Stromal cell of bone marrow (primary cell): ENCODE results near the gene TMEM240.
"Not testable (repeated sequence)": the region's sequence is repeated elsewhere in the genome, so short reads cannot be mapped to it uniquely, and the experiment has no call there.

Experiments used
- DNase-seq: peaks from one replicate; pipeline ENCODE4 v3.0.0-alpha.2; 2012; ENCODE audit warnings: low read depth

TMEM240 gene

DNA sequence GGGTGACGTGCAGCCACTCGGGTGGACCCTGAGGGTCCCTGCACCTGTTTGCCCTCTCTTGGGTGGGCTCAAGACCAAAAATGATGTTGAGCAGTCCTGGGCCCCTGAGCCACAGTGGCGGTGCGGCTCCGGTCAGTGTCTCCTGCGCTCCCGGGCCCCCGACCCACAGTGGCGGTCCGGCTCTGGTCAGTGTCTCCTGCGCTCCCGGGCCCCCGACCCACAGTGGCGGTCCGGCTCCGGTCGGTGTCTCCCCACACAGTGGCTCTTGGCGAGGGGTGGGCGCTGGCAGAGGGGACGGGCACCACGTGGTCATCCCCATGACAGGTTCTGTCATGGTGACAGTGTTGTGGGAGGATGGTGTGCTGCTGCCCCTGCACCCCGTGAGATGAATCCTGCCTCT lies 46.1 kb downstream of the TMEM240 start:
- DNase-seq = not testable (repeated sequence)

DNA sequence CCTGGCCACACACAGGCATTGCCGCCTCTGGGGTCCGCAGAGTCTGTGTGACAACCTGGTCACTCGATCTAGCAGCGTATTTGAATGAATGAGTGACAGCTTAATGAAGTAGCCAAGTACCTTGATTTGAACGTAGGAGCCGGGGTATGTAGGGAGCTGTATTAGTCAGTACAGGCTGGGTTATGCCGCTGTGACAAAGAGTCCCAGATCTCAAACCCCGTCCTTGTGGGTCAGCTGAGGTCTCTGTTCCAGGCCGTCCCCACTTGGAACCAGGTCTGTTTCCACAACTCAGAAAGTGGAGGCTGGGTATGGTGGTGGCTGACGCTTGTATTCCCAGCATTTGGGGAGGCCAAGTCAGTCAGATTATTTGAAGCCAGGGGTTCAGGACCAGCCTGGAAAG lies 48.8 kb downstream of the TMEM240 start:
- no peak for DNase-seq

DNA sequence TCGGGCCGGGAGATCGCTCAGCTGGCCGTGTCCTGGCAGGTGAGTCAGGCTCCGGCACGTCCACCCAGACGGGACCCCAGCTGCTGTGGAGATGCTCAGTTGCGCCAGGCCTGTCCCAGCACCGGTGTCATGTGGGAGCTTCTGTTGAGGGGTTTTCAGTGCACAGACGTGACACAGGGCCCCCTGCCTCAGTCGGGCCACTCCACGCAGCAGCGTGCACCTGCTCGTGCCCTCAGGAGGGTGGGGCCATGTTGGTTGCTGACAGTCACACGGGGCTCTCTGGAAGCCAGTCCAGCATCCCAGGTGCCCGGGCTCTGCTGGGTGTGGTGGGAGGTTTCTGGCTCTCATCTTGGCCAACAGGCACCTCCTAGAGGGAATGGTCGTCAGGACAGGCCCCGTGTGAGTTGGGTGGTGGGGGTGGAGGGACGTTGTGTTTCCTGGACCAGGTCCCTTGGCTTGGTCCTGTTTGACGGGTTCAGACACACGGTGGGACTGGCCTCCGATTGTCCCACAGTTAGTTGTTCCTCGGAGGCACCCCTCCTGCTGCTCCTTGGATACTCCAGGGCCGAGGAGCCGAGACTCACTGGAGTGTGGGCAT lies 49.7 kb downstream of the TMEM240 start:
- DNase-seq = no peak

DNA sequence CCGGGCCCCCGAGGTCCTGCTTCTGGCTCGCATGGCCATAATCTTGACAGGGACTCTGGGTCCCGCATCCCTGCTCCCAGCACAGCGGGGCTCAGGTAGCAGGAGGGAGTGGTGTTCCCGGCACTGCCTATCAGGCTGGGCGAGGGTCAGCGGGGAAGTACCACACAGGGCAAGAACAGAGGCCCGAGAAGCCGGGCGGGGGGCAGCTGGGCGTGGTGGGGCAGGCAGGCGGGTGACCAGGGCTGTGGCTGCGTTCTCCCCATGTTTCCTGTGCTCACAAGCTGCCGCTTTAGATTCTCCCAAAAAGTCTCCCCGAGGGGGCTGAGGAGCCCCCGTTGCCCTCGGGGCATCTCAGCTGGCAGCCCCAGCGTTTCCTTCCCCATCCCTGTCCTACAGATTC lies 50.6 kb downstream of the TMEM240 start:
- no peak for DNase-seq

DNA sequence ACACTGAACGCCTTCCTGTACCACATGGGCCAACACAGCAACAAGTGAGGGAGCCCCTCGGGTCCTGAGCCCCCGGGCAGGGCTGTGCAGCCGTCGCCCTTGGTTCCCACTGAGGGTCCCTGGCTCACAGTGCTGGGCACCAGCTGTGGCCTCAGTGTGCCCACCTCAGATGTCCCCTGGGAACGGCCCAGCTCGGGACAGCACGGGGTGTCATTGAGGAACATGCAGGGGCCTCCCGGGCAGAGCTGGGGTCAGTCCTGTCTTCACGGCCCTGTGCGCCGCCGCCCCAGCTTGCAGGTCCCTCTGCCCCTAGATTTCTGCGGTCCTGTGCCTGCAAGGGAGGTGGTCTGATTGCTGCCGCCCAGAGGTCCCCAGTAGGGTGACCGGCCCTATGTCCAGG lies 51.2 kb downstream of the TMEM240 start:
- DNase-seq = no peak

DNA sequence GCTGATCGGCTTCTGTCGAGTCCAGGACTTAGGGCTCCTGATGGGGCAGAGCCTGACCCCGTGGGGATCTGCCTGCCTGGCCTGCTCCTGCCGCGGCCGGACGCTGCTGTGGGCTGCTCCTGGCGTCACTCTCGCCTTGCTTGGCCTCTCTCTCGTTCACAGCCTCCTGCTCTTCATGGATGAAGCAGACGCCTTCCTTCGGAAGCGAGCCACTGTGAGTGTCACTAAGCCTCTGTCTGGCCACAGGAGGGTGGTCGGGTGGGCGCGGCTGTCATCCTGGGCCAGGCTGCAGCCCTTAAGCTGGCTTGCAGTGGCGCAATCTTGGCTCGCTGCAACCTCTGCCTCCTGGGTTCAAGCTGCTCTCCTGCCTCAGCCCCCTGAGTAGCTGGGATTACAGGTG lies 52.7 kb downstream of the TMEM240 start:
- no peak for DNase-seq

DNA sequence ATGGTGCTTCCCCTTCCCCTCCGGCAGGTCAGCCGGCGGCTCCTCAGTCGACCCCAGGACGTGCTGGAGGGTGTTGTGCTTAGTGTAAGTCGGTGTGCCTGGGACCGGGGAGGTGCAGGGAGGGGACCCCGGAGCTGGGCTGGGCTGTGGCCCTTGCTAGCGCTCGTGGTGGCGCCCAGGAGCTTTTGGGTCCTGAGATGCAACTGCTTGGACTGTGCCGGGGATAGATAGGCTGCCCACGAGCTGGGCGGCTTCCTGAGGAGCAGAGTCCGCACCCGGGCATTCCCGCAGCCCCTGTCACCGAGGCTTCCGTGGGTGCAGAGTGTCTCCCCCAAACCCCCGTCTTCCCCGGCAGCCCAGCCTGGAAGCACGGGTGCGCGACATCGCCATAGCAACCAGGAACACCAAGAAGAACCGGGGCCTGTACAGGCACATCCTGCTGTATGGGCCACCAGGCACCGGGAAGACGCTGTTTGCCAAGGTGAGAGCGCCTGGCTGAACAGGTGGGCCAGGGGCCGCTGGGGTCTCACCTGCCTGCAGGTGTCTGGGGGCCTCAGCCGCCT lies 54.6 kb downstream of the TMEM240 start:
- DNase-seq = not testable (repeated sequence)

DNA sequence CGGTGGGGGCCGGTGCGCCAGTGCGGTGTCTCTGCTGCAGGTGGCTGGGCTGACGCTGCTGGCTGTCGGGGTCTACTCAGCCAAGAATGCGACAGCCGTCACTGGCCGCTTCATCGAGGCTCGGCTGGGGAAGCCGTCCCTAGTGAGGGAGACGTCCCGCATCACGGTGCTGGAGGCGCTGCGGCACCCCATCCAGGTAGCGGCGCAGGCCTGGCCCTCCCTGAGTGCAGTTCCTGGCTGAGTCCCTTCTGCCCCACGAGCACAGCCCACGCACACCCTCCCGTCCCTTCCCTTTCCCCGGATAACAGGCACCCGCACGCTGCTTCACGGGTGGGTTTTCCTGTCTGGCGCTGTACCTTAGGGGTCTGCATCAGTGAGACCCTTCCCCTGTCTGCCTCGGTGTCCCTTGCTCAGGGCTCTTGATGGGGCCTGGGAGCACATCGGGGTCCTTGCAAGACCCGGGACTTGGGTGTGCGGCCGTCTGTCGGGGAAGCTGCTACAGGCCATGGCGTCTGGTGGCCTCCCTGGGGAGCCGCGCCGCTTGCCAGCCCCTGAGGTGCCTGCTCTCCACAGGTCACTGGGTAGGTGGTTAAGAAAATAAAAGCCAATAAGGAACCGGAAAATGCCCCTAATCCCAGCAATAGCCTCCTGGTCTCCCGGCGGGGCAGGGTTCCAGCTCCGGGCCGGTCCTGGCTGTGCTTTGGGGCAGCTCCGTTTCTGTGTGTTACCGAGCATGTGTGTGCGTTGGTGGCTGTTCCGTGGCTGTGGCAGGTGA lies 55.3 kb downstream of the TMEM240 start:
- not testable (repeated sequence) for DNase-seq
